HT1080 (cell line): ENCODE measurements around the gene HARS1. TPM values are rescaled to one million over a fixed set of nuclear protein-coding genes. Genes with fewer than 3 reads are reported as not detected.

ENCODE experiments used
- DNase-seq: peaks from one replicate; pipeline ENCODE4 v3.0.0-alpha.2; 2015; ENCODE audit warnings: low read depth
- small RNA-seq: library from RNA; depleted of rRNA; stranded (forward); fragments of <200 nt; gene quantifications from one replicate; pipeline ENCODE3, GENCODE V24; 2014
- total RNA-seq: library from RNA; depleted of rRNA; stranded (reverse); fragments of >200 nt; shearing (Covaris generic); gene quantifications from 2 replicates; pipeline ENCODE4 v1.2.3, GENCODE V29; 2014; rRNA removed

HARS1 gene
- total RNA-seq, 1 experiment from 2014 or later: 116 TPM

DNA sequence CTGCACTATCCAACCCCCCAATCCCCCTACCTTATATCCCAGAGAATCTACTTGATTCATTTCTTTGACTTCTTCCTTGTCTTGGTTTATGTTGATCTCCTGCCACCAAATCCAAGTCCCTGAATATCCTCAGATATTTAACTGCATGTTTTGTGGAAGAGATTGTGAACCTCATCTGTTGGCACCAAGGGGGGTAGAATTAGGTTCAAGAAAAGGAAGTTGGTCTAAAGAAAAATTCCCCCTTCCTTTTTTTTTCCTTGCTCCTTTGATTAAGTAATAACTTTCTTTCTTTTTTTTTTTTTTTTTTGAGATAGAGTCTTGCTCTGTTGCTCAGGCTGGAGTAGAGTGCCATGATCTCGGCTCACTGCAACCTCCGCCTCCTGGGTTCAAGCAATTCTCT, 57.7 kb downstream of the HARS1 start:
- no peak for DNase-seq

DNA sequence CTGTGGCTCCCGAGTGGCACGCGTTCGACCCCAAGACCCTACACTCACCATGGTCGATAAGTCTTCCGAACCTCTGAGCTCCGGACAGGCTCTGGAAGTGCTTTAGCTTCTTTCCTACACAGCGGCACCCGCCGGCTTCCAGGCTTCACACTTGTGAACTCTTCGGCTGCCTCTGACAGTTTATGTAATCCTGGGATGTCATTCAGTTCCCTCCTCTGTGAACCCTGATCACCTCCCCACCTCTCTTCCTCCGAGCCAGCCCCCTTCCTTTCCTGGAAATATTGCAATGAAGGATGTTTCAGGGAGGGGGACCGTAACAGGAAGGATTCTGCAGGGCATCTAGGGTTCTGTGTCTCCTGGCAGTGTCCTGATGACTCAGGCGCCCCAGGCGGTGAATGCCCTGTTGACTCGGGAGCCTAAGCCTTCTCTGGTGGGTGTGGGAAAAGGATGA, 58.1 kb downstream of the HARS1 start, which contains the start of gene CD14:
TSS of gene CD14 (minus strand) at position 155 of the 451 bp plus-strand sequence. CDS start at position 51, 104 bp downstream.
- DNase-seq: peak; percentile 44

DNA sequence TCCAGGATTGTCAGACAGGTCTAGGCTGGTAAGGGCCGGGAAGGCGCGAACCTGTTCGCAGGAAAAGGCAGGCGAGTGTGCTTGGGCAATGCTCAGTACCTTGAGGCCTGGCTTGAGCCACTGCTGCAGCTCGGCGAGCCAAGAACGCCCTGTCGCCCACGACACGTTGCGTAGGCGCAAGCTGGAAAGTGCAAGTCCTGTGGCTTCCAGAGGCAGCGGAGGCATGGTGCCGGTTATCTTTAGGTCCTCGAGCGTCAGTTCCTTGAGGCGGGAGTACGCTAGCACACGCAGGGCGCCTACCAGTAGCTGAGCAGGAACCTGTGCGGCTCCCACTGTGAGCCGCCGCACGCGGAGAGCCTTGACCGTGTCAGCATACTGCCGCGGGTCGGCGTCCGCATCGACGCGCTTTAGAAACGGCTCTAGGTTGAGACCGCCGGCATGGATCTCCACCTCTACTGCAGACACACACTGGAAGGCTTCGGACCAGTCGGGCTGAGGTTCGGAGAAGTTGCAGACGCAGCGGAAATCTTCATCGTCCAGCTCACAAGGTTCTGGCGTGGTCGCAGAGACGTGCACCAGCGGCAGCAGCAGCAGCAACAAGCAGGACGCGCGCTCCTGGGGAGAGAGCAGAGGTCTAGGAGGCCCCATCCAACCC, 58.7 kb downstream of the HARS1 start:
- DNase-seq: no peak

GRCh38 chr5:140631831-140632365, 59.3 kb downstream of the HARS1 start:
- no peak for DNase-seq

DNA sequence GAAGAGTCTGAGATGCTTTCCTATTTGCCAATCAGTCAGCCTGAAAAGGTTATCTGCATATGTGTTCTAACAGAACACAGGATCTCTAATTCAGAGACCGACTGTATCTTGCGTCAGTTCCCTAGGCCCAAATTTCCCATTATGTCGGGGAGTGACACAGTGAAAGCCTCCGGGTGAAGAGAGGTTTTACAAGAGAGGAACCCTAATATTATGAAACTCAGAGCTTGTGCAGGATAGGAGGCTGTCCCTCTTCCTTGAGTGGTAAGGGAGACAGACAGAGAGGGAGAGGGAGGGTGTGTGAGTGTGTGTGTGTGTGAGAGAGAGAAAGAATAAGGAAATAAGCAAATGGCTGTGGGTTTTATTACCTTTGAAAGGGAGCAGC, 60.1 kb downstream of the HARS1 start:
- DNase-seq: no peak

DNA sequence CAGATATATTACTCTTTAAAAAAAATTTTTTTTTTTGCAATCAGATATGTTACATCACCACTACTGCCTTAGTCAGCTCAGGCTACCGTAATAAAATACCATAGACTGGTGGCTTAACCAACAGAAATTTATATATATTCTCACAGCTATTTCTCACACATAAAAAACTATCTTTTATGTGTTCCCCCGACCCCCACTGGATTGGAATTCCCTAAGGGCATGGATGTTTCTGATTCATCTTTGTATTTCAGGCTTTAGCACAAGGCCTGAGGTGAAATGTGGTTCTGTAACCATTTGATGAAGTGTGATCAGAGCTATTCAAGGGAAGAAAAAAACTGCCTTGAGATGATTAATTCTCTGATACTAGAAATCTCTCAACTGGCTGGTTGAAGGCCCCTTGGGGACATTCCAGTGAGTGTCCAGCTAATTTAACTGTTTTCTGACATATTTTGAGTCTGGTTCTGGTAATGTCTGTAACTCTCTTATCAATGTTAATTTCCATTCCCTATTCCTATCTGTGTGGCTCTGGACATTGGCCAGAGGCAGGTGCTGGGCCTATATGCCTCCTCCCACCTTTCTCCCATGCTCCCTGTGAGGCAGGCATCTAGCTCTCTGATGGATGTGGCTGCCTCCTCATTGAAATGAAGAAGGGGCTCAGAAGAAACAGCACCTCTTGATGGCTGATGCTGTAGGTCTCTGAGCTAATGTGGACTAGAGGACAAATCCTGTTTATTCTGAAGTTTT, 60.7 kb downstream of the HARS1 start:
- DNase-seq: peak; percentile 29

DNA sequence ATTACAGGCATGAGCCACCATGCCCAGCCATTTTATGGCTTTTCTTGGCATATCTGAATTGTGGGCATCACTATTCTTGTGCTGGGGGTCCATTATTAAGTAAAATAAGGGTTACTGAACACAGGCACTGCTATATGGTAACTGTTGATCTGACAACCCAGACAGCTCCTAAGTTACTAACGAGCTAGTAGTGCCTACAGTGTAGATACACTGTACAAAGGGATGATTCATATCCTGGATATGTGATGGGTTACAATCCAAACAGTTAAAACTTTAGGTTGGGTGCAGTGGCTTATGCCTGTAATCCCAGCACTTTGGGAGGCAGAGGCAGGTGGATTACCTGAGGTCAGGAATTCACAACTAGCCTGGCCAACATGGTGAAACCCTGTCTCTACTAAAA, 62.5 kb downstream of the HARS1 start:
- DNase-seq: peak; percentile 51

- no peak for DNase-seq
These were observed 63.2 kb downstream of the HARS1 start for GRCh38 chr5:140627972-140628371.

- peak; percentile 63 for DNase-seq
These were observed 66.3 kb downstream of the HARS1 start for GRCh38 chr5:140624886-140625285.

Small RNAs within 50 kb of the gene (small RNA-seq; reads per million reads assigned to genes)
- gene VTRNA1-1 (7.7 reads per million, percentile 90 among the genes with 10 or more reads in this experiment), gene VTRNA1-2 (0.89 reads per million, percentile 71 among the genes with 10 or more reads in this experiment), gene VTRNA1-3 (0.75 reads per million, percentile 67 among the genes with 10 or more reads in this experiment)

Other genes starting within 250 kb of the HARS1 start
- gene EIF4EBP3, start 143.7 kb downstream of the HARS1 start, total RNA-seq: 0.80 TPM in 1 of 2 replicates, not detected in the other
- gene SRA1, start 133.9 kb downstream of the HARS1 start, total RNA-seq: 54.4 and 56.8 TPM in 2 replicates
- 5.0 and 5.3 TPM in 2 replicates for gene APBB3, start 126.8 kb downstream of the HARS1 start, total RNA-seq
- gene SLC35A4, start 126.5 kb downstream of the HARS1 start, total RNA-seq: 24.9 and 36.9 TPM in 2 replicates
- not detected in 2 replicates for gene CD14, start 58.2 kb downstream of the HARS1 start, total RNA-seq
- 7.6 and 9.8 TPM in 2 replicates for gene TMCO6, start 51.9 kb downstream of the HARS1 start, total RNA-seq
- 167 and 190 TPM in 2 replicates for gene NDUFA2, start 43.7 kb downstream of the HARS1 start, total RNA-seq
- gene IK, start 43.5 kb downstream of the HARS1 start, total RNA-seq: 118 and 141 TPM in 2 replicates
- gene WDR55, start 26.5 kb downstream of the HARS1 start, total RNA-seq: 29.4 and 41.4 TPM in 2 replicates
- gene DND1, start 17.8 kb downstream of the HARS1 start, total RNA-seq: 1.8 and 2.8 TPM in 2 replicates
- 34.6 and 39.3 TPM in 2 replicates for gene HARS2, start 85 bp upstream of the HARS1 start, total RNA-seq
- 22.9 and 24.3 TPM in 2 replicates for gene ZMAT2, start 9.1 kb upstream of the HARS1 start, total RNA-seq
- 0.03 and 0.23 TPM in 2 replicates for gene PCDHA1, start 94.8 kb upstream of the HARS1 start, total RNA-seq
- not detected in 2 replicates for gene PCDHA2, start 103.5 kb upstream of the HARS1 start, total RNA-seq
- 0.06 TPM in 1 of 2 replicates, not detected in the other for gene PCDHA3, start 109.7 kb upstream of the HARS1 start, total RNA-seq
- 0.06 and 0.07 TPM in 2 replicates for gene PCDHA4, start 115.7 kb upstream of the HARS1 start, total RNA-seq
- gene PCDHA5, start 130.2 kb upstream of the HARS1 start, total RNA-seq: not detected in 2 replicates
- 0.03 and 0.10 TPM in 2 replicates for gene PCDHA6, start 136.6 kb upstream of the HARS1 start, total RNA-seq
- gene PCDHA7, start 142.9 kb upstream of the HARS1 start, total RNA-seq: not detected in 2 replicates
- gene PCDHA8, start 149.8 kb upstream of the HARS1 start, total RNA-seq: not detected in 2 replicates
- gene PCDHA9, start 157.0 kb upstream of the HARS1 start, total RNA-seq: not detected in 2 replicates
- not detected in 2 replicates for gene PCDHA10, start 164.5 kb upstream of the HARS1 start, total RNA-seq
- not detected in 2 replicates for gene PCDHA11, start 177.6 kb upstream of the HARS1 start, total RNA-seq
- gene PCDHA12, start 183.9 kb upstream of the HARS1 start, total RNA-seq: not detected in 2 replicates
- gene PCDHA13, start 190.8 kb upstream of the HARS1 start, total RNA-seq: not detected in 2 replicates
- gene PCDHAC1, start 234.9 kb upstream of the HARS1 start, total RNA-seq: not detected in 2 replicates